Activated CD4-positive, alpha-beta T cell treated with anti-CD3 and anti-CD28 coated beads for 4 hours (primary cell): Measurements from ENCODE around the gene CD82.

Experiments
- DNase-seq, 2 donors: peaks; one replicate each; pipeline ENCODE4 v3.0.0-alpha.2; 2020

The CD82 gene

GRCh38 chr11:44561964-44562734 lies 3.3 kb upstream of the CD82 start:
- DNase-seq = no peak

DNA sequence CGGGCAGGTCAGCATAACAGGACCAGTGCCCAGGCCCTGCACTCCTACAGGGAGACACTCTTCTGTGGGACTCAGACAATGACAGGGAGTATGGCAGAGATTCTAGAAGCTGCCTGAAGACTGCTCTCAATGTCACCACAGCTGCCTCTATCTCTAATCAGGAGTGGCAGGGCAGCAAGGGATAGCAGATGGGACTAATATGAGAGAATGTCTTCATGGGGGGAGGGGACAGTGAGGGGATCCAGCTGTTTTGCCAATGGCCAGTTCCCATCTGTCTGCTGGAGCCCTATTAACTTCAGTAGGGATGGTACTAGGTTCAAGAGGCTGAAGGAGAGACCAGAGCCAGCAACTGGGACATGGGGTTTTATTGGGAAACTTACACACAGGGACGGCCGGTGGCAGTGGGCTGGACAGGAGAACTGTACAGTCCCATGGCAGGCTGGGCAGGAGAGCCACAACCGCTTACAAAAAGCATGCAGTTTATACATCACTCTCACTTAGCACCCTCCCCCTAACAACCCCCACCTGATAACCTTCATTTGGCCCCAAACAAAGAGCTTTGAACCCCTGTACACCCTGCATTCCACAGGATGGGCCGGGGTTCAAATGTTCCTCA lies 2.5 kb upstream of the CD82 start:
- no peak for DNase-seq

GRCh38 chr11:44563711-44564110 lies 1.8 kb upstream of the CD82 start:
- DNase-seq = no peak

- DNase-seq = no peak
Observed at GRCh38 chr11:44564166-44564565, 1.3 kb upstream of the CD82 start.

GRCh38 chr11:44564670-44565210 lies 723 bp upstream of the CD82 start:
- DNase-seq = no peak

GRCh38 chr11:44565953-44566949 lies 788 bp downstream of the CD82 start:
- DNase-seq = no peak

DNA sequence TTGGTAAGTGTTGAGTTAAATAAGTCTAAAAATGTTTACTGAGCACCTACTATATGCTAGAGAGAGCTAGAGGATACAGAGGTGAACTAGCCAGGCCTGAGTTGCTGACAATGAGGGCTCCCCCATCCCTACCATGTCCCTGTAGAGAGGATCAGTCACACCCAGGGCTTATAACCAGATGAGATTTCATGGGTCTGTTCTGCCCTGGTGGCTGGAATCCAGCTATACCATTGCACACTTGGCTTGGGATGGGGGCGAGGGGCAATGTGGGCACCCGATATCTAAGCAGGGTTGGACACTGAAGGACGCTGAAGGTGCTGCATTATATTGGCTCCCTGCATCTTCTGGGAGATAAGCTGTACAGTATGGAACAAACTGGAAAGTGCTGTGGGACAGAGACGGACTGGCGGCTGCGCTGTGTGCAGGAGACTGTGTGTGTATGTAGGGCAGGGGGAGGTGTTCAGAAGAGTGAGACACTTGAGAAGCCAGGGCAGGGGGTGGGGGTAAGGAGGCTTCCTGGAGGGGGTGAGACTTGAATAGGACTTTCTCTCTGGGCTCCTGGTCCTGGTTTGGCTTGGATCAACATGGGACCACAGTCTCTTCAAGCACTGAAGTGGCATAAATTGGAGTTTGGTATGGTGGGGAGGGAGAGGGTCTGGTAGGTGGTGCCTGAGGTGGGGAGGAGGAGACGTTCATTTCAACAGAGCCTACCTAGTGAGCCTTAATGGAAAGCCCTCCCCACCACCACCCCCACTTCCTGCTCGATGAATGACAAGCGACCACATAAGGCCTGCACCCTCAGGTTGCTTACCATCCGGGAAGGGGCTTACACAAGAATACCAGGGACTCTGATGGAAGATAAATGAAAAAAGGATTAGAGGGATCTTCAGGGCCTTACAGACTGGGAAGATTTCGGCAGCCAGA lies 1.8 kb downstream of the CD82 start:
- peak; percentile 58 to 64 for DNase-seq

DNA sequence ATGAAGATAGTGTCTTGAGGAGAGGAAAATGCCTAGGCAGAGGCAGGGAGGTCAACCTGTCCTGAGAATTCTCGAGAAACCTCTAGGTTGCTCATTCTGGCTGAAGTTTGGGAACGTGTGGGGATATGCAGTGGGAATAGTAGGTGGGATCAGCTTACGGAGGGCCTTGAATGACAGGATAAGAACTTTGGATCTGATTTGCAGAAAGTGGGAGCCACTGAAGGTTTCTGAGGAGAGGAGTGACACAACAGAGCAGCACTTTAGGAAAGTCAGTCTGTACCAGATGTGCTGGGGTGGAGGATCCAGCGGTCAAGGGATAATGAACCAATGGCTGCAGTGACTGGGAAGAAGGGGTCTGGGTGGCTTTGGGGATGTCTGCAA lies 2.4 kb downstream of the CD82 start:
- DNase-seq = no peak

DNA sequence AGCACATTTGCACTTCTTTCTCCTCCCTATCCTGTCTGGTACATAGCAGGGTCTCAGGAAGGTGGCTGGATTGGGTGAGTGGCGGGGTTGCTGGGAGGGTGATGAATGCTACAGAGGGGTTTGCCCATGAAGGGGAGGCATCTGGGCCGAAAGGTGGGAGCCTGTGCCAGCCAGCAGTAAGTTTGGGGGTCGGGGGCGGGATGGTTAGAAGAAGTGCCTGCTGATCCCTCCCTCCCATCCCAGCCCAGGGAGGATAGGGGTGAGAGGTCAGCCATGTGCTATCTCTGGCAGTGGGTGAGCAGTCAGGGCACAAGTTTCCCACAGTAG lies 2.8 kb downstream of the CD82 start:
- no peak for DNase-seq

- DNase-seq = peak; percentile 89 to 93
Observed at GRCh38 chr11:44568658-44569473, 3.4 kb downstream of the CD82 start.

- no peak for DNase-seq
Observed at GRCh38 chr11:44570411-44571155, 5.1 kb downstream of the CD82 start.

GRCh38 chr11:44571871-44572270 lies 6.4 kb downstream of the CD82 start:
- DNase-seq = no peak

DNA sequence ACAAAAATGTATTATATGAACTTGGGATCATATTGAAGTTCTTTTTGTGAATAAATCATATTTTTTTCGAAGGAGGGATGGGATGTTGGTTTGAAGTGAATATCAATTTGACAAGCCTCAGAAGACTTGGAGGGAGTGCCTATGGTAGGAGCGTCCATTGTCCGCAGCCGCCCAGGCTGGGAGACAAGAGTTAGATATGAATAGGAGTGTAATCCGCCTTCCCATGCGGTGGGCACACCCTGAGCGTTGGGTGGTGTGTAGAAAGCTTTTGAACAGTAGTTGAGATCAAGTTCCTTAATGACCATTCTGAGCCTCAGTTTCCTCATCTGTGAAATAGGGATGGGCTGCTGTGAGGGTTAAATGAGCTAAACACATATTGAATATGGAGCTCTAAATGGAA lies 7.0 kb downstream of the CD82 start:
- no peak for DNase-seq

- no peak for DNase-seq
Observed at GRCh38 chr11:44572884-44573283, 7.4 kb downstream of the CD82 start.

DNA sequence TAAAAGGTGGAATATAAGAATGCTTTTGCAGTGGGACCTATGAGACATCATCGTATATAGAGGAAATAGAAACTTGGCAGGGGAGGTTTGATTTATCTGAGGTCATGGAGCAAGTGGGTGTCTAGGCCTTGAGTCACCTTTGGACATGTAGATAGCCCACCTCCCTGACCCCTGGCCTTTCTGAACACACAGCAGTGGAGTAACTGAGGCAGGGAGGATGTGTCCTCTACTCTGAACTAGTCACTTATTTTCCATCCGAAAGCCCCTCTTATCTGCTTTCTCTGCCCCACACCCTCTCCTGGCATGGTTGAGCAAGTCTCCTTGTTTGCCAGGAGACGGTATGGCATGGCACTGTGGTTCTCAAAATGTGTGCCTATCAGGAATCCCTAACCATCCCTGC lies 7.9 kb downstream of the CD82 start:
- peak; percentile 37 to 43 for DNase-seq

DNA sequence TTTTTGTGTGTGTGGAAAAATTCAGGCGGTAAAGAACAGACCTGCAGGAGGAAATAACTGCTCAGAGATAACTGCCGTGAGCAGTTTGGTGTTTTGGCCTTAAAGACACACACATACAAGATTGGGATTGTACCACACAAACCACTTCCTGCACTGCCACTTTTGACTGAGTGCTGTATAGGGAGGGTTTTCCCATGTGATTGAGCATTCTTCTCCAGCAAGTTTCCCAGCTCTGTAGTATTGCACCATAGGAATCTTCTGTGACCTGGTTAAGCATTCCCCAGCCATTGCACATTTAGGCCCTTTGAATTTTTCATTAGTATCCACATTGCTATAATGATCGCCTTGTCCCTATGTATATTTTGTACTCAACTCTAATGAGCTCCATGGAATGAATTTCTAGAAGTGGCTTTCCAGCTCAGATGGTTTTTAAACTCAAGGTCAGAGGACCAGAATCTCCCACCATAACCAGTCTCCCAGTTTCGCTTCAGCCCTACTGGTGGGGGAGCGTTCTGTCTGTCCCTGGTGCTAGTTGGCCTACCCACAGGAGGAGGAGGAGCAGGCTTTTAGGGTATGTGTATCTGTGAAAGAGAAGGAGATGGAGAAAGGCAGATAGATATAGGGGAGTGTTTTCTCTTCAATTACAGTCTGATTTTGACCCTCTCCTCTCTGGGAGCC lies 9.3 kb downstream of the CD82 start:
- peak; percentile 44 to 52 for DNase-seq

DNA sequence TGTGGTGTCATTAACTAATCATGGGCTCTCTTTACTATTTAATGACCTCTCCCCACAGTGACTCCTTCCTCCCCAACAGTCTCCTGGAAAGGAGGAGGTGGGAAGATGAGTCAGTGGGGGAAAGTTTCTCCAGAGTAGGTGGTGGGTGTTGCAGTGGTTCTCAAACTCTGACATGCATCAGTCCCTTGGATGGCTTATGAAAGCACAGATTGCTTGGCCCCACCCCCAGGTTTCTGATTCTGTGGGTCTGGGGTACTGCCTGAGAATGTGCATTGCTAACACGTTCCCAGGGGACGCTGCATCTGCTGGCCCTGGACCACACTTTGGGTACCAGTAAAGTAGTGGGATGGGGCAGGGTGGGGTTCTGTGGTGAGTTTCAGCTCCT lies 9.8 kb downstream of the CD82 start:
- DNase-seq = peak; percentile 63 to 70

DNA sequence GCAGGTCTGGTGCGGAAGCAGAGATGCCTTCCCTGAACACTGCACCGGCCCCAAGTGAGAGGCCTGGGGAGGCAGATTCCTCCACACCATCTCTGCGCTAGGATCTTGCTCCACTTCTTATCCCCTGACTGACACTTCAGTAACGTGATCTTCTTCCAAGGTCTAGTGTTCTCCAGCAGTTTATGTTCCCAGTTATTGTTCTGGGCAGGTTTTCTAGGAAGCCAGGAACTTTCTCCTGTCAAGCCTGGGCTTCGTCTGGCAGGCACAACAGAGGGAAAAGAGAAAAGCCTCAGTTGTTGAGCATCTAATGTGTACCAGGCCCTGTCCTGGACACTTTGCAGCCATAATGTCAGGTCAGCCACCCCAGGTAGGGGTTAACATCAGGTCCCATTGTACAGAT lies 10.5 kb downstream of the CD82 start:
- DNase-seq = no peak

DNA sequence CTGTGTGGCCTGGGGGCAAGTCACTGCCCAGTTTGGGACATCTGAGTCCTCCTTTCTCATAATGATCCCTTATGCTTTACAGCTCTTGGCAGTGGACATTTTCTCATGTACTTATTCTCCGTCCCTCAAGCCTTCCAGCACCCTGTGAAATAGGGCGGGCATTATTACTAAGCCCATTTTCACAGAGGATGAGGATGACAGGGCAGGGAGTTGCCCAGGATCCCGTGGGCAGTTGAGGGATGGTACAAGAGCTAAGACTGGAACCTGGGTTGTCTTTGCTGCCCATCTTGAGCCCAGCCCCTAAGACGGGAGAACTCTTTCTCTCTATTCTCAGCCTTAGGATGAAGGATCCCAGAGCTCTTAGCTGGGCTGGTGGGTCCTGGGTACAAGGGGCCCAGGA lies 11.2 kb downstream of the CD82 start:
- no peak for DNase-seq

GRCh38 chr11:44577231-44577830 lies 11.9 kb downstream of the CD82 start:
- DNase-seq = no peak
